Activated CD4-positive, alpha-beta memory T cell treated with anti-CD3 and anti-CD28 coated beads for 36 hours (primary cell): ENCODE results near the gene ADH1B. TPM values are rescaled to one million over a fixed set of nuclear protein-coding genes. Genes with fewer than 3 reads are reported as not detected.
"Not testable (repeated sequence)": the region's sequence is repeated elsewhere in the genome, so short reads cannot be mapped to it uniquely, and the experiment has no call there.

ENCODE experiments used
- CTCF ChIA-PET: fragments of 350-600 bp; sonication (Branson Sonifier 250); formaldehyde crosslinking; loops from one replicate; lab custom pipeline; 2021; ENCODE audit warnings: antibody characterized with exemption, inconsistent platforms; lab: Charles Lee
- POLR2A ChIA-PET: fragments of 350-600 bp; sonication (Branson Sonifier 250); formaldehyde crosslinking; loops from one replicate; lab custom pipeline; 2021; ENCODE audit warnings: antibody characterized with exemption; lab: Charles Lee
- DNase-seq: peaks from one replicate; pipeline ENCODE4 v3.0.0-alpha.2; 2020
- H3K27ac Mint-ChIP-seq: one replicate; pipeline ENCODE4 v1.8.0; 2021; ENCODE audit warnings: mixed read lengths
- H3K27me3 Mint-ChIP-seq: one replicate; pipeline ENCODE4 v1.8.0; 2021; ENCODE audit warnings: mixed read lengths
- H3K36me3 Mint-ChIP-seq: one replicate; pipeline ENCODE4 v1.8.0; 2021; ENCODE audit warnings: mixed read lengths
- H3K4me1 Mint-ChIP-seq: one replicate; pipeline ENCODE4 v1.8.0; 2021; ENCODE audit warnings: low read depth, mixed read lengths
- H3K4me3 Mint-ChIP-seq: one replicate; pipeline ENCODE4 v1.8.0; 2021; ENCODE audit warnings: mild to moderate bottlenecking, mixed read lengths
- H3K9me3 Mint-ChIP-seq: one replicate; pipeline ENCODE4 v1.8.0; 2021; ENCODE audit warnings: mixed read lengths
- intact Hi-C: fragments of 100-400 bp; cut with micrococcal nuclease; formaldehyde crosslinking; loops from one replicate; pipeline ENCODE4 v1.15.1; 2023
- total RNA-seq, 2 experiments: library from RNA; stranded (reverse); gene quantifications; one replicate each; pipeline ENCODE4 v1.2.3, GENCODE V29; 2021

ADH1B gene
- total RNA-seq, 2 experiments from 2014 or later = not detected

GRCh38 chr4:99351487-99351886, 30.3 kb upstream of the ADH1B start:
- H3K27ac Mint-ChIP-seq = no peak overlapping the region
- POLR2A ChIA-PET = no interaction called here

GRCh38 chr4:99349338-99349737, 28.1 kb upstream of the ADH1B start:
- intact Hi-C loops = no loop called here
- H3K27me3 Mint-ChIP-seq = peaks cover 4% of the 10 kb centered on the region
- H3K9me3 Mint-ChIP-seq = no peaks in the 10 kb centered on the region
- H3K36me3 Mint-ChIP-seq = no peaks in the 10 kb centered on the region
- no peak overlapping the region for H3K4me3 Mint-ChIP-seq
- H3K4me1 Mint-ChIP-seq = no peaks in the 10 kb centered on the region
- POLR2A ChIA-PET = no interaction called here
- no peak overlapping the region for H3K27ac Mint-ChIP-seq
- no peak for DNase-seq
- CTCF ChIA-PET = no interaction called here

More at GRCh38 chr4:99351487-99351886, 30.3 kb upstream of the ADH1B start:
- Mint-ChIP-seq H3K4me1 (no peaks in the 10 kb centered on the region), H3K4me3 (no peak overlapping the region), H3K9me3 (peaks cover 7% of the 10 kb centered on the region), H3K27me3 (peaks cover 4% of the 10 kb centered on the region), H3K36me3 (no peaks in the 10 kb centered on the region)
- CTCF ChIA-PET = no interaction called here
- no peak for DNase-seq
- intact Hi-C loops = no loop called here

- H3K9me3 Mint-ChIP-seq, H3K27ac Mint-ChIP-seq, POLR2A ChIA-PET, CTCF ChIA-PET, DNase-seq, H3K36me3 Mint-ChIP-seq, H3K27me3 Mint-ChIP-seq, intact Hi-C loops, H3K4me3 Mint-ChIP-seq, H3K4me1 Mint-ChIP-seq: not testable (repeated sequence)
These were observed 21.4 kb upstream of the ADH1B start for GRCh38 chr4:99342624-99343023.

GRCh38 chr4:99341426-99341825, 20.2 kb upstream of the ADH1B start:
- CTCF ChIA-PET = no interaction called here
- Mint-ChIP-seq H3K9me3 (no peaks in the 10 kb centered on the region), H3K4me1 (no peaks in the 10 kb centered on the region), H3K27me3 (peaks cover 5% of the 10 kb centered on the region), H3K27ac (no peak overlapping the region), H3K4me3 (no peak overlapping the region), H3K36me3 (no peaks in the 10 kb centered on the region)
- intact Hi-C loops = no loop called here
- POLR2A ChIA-PET = no interaction called here
- no peak for DNase-seq

GRCh38 chr4:99339172-99339571, 18.0 kb upstream of the ADH1B start:
- POLR2A ChIA-PET = no interaction called here
- Mint-ChIP-seq H3K4me3 (no peak overlapping the region), H3K27me3 (peaks cover 12% of the 10 kb centered on the region), H3K9me3 (no peaks in the 10 kb centered on the region), H3K36me3 (no peaks in the 10 kb centered on the region), H3K4me1 (no peaks in the 10 kb centered on the region), H3K27ac (no peak overlapping the region)
- DNase-seq = no peak
- intact Hi-C loops = no loop called here
- CTCF ChIA-PET = no interaction called here

- Mint-ChIP-seq H3K27me3 (peaks cover 12% of the 10 kb centered on the region), H3K4me3 (no peak overlapping the region), H3K9me3 (no peaks in the 10 kb centered on the region), H3K4me1 (no peaks in the 10 kb centered on the region), H3K27ac (no peak overlapping the region), H3K36me3 (no peaks in the 10 kb centered on the region)
- no peak for DNase-seq
- ChIA-PET POLR2A (no interaction called here), CTCF (no interaction called here)
- intact Hi-C loops = no loop called here
These were observed 15.4 kb upstream of the ADH1B start for GRCh38 chr4:99336553-99336952.

GRCh38 chr4:99334880-99335279, 13.7 kb upstream of the ADH1B start:
- peaks cover 11% of the 10 kb centered on the region for H3K27me3 Mint-ChIP-seq
- no peak overlapping the region for H3K27ac Mint-ChIP-seq
- no peak overlapping the region for H3K4me3 Mint-ChIP-seq
- intact Hi-C loops = no loop called here
- H3K36me3 Mint-ChIP-seq = no peaks in the 10 kb centered on the region
- DNase-seq = no peak
- ChIA-PET CTCF (no interaction called here), POLR2A (no interaction called here)
- H3K9me3 Mint-ChIP-seq = no peaks in the 10 kb centered on the region
- no peaks in the 10 kb centered on the region for H3K4me1 Mint-ChIP-seq

GRCh38 chr4:99330648-99331047, 9.4 kb upstream of the ADH1B start:
- no peaks in the 10 kb centered on the region for H3K4me1 Mint-ChIP-seq
- intact Hi-C loops = no loop called here
- ChIA-PET CTCF (no interaction called here), POLR2A (no interaction called here)
- no peaks in the 10 kb centered on the region for H3K9me3 Mint-ChIP-seq
- no peak overlapping the region for H3K27ac Mint-ChIP-seq
- no peaks in the 10 kb centered on the region for H3K36me3 Mint-ChIP-seq
- peaks cover 6% of the 10 kb centered on the region for H3K27me3 Mint-ChIP-seq
- DNase-seq = no peak
- no peak overlapping the region for H3K4me3 Mint-ChIP-seq

GRCh38 chr4:99329876-99330275, 8.7 kb upstream of the ADH1B start:
- H3K9me3 Mint-ChIP-seq = no peaks in the 10 kb centered on the region
- no peak overlapping the region for H3K27ac Mint-ChIP-seq
- intact Hi-C loops = no loop called here
- POLR2A ChIA-PET = no interaction called here
- H3K4me3 Mint-ChIP-seq = no peak overlapping the region
- no peaks in the 10 kb centered on the region for H3K4me1 Mint-ChIP-seq
- no peak for DNase-seq
- H3K27me3 Mint-ChIP-seq = no peaks in the 10 kb centered on the region
- CTCF ChIA-PET = no interaction called here
- no peaks in the 10 kb centered on the region for H3K36me3 Mint-ChIP-seq

- Mint-ChIP-seq H3K27ac (no peak overlapping the region), H3K9me3 (no peaks in the 10 kb centered on the region), H3K27me3 (peaks cover 3% of the 10 kb centered on the region), H3K36me3 (no peaks in the 10 kb centered on the region), H3K4me1 (no peaks in the 10 kb centered on the region), H3K4me3 (no peak overlapping the region)
- no peak for DNase-seq
- CTCF ChIA-PET = no interaction called here
- POLR2A ChIA-PET = no interaction called here
- intact Hi-C loops = no loop called here
These were observed 3.8 kb upstream of the ADH1B start for GRCh38 chr4:99324979-99325378.

GRCh38 chr4:99324361-99324760, 3.2 kb upstream of the ADH1B start:
- POLR2A ChIA-PET = no interaction called here
- DNase-seq = no peak
- Mint-ChIP-seq H3K27me3 (peaks cover 3% of the 10 kb centered on the region), H3K4me3 (no peak overlapping the region), H3K27ac (no peak overlapping the region), H3K9me3 (no peaks in the 10 kb centered on the region), H3K36me3 (no peaks in the 10 kb centered on the region), H3K4me1 (no peaks in the 10 kb centered on the region)
- intact Hi-C loops = no loop called here
- CTCF ChIA-PET = no interaction called here

GRCh38 chr4:99323756-99324155, 2.6 kb upstream of the ADH1B start:
- Mint-ChIP-seq H3K36me3 (no peaks in the 10 kb centered on the region), H3K4me3 (no peak overlapping the region), H3K27ac (no peak overlapping the region), H3K4me1 (no peaks in the 10 kb centered on the region), H3K27me3 (peaks cover 3% of the 10 kb centered on the region), H3K9me3 (no peaks in the 10 kb centered on the region)
- CTCF ChIA-PET = no interaction called here
- POLR2A ChIA-PET = no interaction called here
- DNase-seq = no peak
- intact Hi-C loops = no loop called here

- H3K27me3 Mint-ChIP-seq, H3K27ac Mint-ChIP-seq, CTCF ChIA-PET, intact Hi-C loops, POLR2A ChIA-PET, DNase-seq, H3K36me3 Mint-ChIP-seq, H3K4me1 Mint-ChIP-seq, H3K9me3 Mint-ChIP-seq, H3K4me3 Mint-ChIP-seq: not testable (repeated sequence)
These were observed 3.4 kb downstream of the ADH1B start for GRCh38 chr4:99317811-99318210.

- ChIA-PET POLR2A (no interaction called here), CTCF (no interaction called here)
- Mint-ChIP-seq H3K36me3 (no peaks in the 10 kb centered on the region), H3K27ac (no peak overlapping the region), H3K4me1 (no peaks in the 10 kb centered on the region), H3K9me3 (no peaks in the 10 kb centered on the region), H3K4me3 (no peak overlapping the region), H3K27me3 (peaks cover 3% of the 10 kb centered on the region)
- intact Hi-C loops = no loop called here
- no peak for DNase-seq
These were observed 3.8 kb downstream of the ADH1B start for GRCh38 chr4:99317354-99317753.
